Heart right ventricle (tissue), 16 donors: ENCODE measurements around the gene CXADR. TPM values are rescaled to one million over a fixed set of nuclear protein-coding genes. Genes with fewer than 3 reads are reported as not detected.

Experiments used
- ATAC-seq, 8 donors: fragments of 200-7000 bp; cut with Tn5 transposase; one replicate each; pipeline ENCODE4 v1.9.1; 2020; ENCODE audit warnings: mild to moderate bottlenecking in 8 of 8, moderate library complexity in 8 of 8, moderate number of reproducible peaks in 1 of 8
- DNase-seq, 2 donors: peaks; one replicate each; pipeline ENCODE4 v3.0.0-alpha.2; 2020
- H3K27ac ChIP-seq, 10 donors: fragments of 200-600 bp; sonication (generic) in 2 of 10; one replicate each; pipeline versions ENCODE4 v1.5.0 to v1.8.0; 2020 to 2022; ENCODE audit warnings: mild to moderate bottlenecking in 3 of 10
- H3K27me3 ChIP-seq, 7 donors: fragments of 200-600 bp; one replicate each; pipeline ENCODE4 v1.8.0; 2021 to 2022; ENCODE audit warnings: mild to moderate bottlenecking in 2 of 7
- H3K36me3 ChIP-seq, 9 donors: fragments of 200-600 bp; sonication (generic) in 1 of 9; one replicate each; pipeline versions ENCODE4 v1.5.0 to v1.8.0; 2020 to 2022; ENCODE audit warnings: mild to moderate bottlenecking in 2 of 9
- H3K4me1 ChIP-seq, 9 donors: fragments of 200-600 bp; sonication (generic) in 1 of 9; one replicate each; pipeline versions ENCODE4 v1.5.0 to v1.8.0; 2020 to 2022; ENCODE audit warnings: mild to moderate bottlenecking in 4 of 9
- H3K4me3 ChIP-seq, 10 donors: fragments of 200-600 bp; sonication (generic) in 2 of 10; one replicate each; pipeline versions ENCODE4 v1.5.0 to v1.8.0; 2020 to 2022; ENCODE audit warnings: mild to moderate bottlenecking in 7 of 10, moderate library complexity in 2 of 10
- H3K9me3 ChIP-seq, 11 donors: fragments of 200-600 bp in 10 of 11; sonication (generic) in 2 of 11; one replicate each; pipeline versions ENCODE4 v1.5.0 to v1.8.0; 2013 to 2022; ENCODE audit warnings: mild to moderate bottlenecking in 2 of 11, control low read depth in 1 of 11, moderate library complexity in 1 of 11
- WGBS, 2 donors: extraction: QIAGEN DNeasy Blood & Tissue Kit; methylation state at CpG; one replicate each; pipeline ENCODE4 v1.1.7; 2013; ENCODE audit warnings: inconsistent platforms in 1 of 2; 5-methylcytosine and 5-hydroxymethylcytosine counted together
- intact Hi-C, 10 donors: fragments of 100-400 bp; cut with DNase I; formaldehyde crosslinking; loops; one replicate each; pipeline versions ENCODE4 v1.11.1 to v1.14.2; 2022
- polyA plus RNA-seq, 2 donors: library from polyadenylated mRNA; stranded (reverse); fragments of 200-250 nt; gene quantifications; one replicate each; pipeline ENCODE4 v1.2.3, GENCODE V29; 2013
- total RNA-seq, 10 donors: library from RNA; stranded (reverse); fragmentation: NEBNext Ultra II Directional in 3 of 10; extraction: Animal tissue kit (Norgen Biotek cat#: 25700) in 3 of 10; gene quantifications; one replicate each; pipeline versions ENCODE4 v1.2.1 to v1.2.4, GENCODE V29; 2021 to 2023
- TF ChIP-seq, protein P1 (sequence below), 9 donors: fragments of 200-600 bp; sonication (generic) in 2 of 9; IDR thresholded peaks; one replicate each; pipeline versions ENCODE4 v1.5.0 to v1.8.0; 2021 to 2022; ENCODE audit warnings: antibody characterized with exemption in 9 of 9, mild to moderate bottlenecking in 5 of 9, moderate library complexity in 1 of 9
- donor health status: Arrhythmogenic right ventricular cardiomyopathy.
- donor health status: ischemic (EF 13 %, LVEDD 7.1; RV severe dilation, severe dysfunction).
- donor health status: healthy with polysubstance abuse.
- donor health status: DM: no; HTN: yes; CAD: no.
- donor health status: DM: no; HTN: no; CAD: no.
- donor health status: ischemic (EF 25% LVEDD 6.9; RV normal size, moderate dysfunction).
- donor health status: ischemic (EF 25% LVEDD 5.7; RV mildly dilated, moderate dysfunction).
- donor health status: healthy.
- donor health status: DM: yes; HTN: yes; CAD: no.
- donor health status: Ischemic cardiomyopathy.
- donor health status: ischemic (EF 35%, LVEDD 5.7; RV mildly dilated, moderate dysfunction).
- donor health status: nonischemic (EF 11% LVEDD 7.7; RV severe dilation, severe dysfunction).
- donor health status: DM: yes; HTN: yes; CAD: no.
- donor health status: PGD.
- donor health status: ischemic (EF 29% LVEDD 5.4; RV normal size, mild dysfunction).
- donor health status: nonischemic (EF 23%, LVEDD 6.1; RV moderate dilation, normal function).

Gene CXADR
- total and polyA plus RNA-seq, 12 donors, result 6.4 to 42.1 (median 27.7) TPM

DNA sequence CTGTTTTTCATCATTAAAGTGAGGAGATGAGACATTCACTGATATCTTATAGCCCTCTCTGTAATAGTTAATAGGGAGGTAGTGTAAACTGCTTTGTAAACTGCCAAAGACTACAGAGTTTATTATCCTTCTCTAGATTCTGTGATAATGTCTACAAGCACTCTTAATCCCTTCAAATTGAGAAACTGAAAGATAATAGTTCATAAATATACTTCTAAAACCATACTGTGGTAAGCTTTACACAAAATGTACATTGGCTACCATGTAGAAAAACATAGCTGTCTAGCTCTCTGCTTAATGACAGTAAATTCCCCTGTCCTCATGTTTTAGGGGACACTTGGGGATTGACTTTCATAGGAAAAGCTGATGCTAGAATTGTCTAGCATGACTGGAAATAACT, 39.6 kb downstream of the CXADR start:
- intact Hi-C loops, result no loop called here
- Histone ChIP-seq H3K4me1 (peaks cover 0 to 31% (median 0%) of the 10 kb centered on the region in 9 donors), H3K9me3 (no peaks in the 10 kb centered on the region), H3K4me3 (no peak overlapping the region), H3K36me3 (no peaks in the 10 kb centered on the region), H3K27me3 (no peaks in the 10 kb centered on the region), H3K27ac (no peak overlapping the region)
- DNase-seq (no peak), ATAC-seq (no peak)
- TF ChIP-seq, protein P1, sequence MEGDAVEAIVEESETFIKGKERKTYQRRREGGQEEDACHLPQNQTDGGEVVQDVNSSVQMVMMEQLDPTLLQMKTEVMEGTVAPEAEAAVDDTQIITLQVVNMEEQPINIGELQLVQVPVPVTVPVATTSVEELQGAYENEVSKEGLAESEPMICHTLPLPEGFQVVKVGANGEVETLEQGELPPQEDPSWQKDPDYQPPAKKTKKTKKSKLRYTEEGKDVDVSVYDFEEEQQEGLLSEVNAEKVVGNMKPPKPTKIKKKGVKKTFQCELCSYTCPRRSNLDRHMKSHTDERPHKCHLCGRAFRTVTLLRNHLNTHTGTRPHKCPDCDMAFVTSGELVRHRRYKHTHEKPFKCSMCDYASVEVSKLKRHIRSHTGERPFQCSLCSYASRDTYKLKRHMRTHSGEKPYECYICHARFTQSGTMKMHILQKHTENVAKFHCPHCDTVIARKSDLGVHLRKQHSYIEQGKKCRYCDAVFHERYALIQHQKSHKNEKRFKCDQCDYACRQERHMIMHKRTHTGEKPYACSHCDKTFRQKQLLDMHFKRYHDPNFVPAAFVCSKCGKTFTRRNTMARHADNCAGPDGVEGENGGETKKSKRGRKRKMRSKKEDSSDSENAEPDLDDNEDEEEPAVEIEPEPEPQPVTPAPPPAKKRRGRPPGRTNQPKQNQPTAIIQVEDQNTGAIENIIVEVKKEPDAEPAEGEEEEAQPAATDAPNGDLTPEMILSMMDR (IDR thresholded peaks at IDR 0.05), result no peak

DNA sequence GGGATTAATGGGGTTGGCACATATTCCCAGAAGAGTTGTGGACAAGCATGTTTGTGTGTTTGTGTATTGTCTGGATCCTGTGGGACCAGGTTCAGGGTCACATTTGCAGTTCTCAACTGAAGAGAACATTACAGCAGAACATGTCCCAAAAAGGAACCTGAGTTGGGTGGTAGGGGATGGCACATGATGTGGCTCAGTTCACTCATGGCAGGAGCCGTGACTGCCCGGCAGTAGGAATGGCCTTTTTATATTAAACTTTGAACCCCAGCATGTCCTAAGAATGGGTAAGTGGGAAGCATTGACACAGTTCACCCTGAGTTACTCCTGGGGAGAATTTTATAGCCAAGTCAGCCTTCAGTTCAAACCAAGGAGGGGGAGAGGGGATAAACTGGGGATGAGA, 41.3 kb downstream of the CXADR start:
- DNase-seq, result no peak
- ATAC-seq, result no peak
- WGBS, 2 donors, result 44 to 85% methylated on average over 2 of the region's 2 CpGs
- Histone ChIP-seq H3K36me3 (peaks cover 0 to 3% (median 0%) of the 10 kb centered on the region in 9 donors), H3K4me1 (peaks cover 0 to 18% (median 0%) of the 10 kb centered on the region in 9 donors), H3K9me3 (no peaks in the 10 kb centered on the region), H3K27me3 (no peaks in the 10 kb centered on the region), H3K4me3 (no peak overlapping the region), H3K27ac (peak overlapping the region in 1 of 10 donors; percentile 23)
- intact Hi-C loops, result no loop called here
- TF ChIP-seq, protein P1 (IDR thresholded peaks at IDR 0.05), result no peak

DNA sequence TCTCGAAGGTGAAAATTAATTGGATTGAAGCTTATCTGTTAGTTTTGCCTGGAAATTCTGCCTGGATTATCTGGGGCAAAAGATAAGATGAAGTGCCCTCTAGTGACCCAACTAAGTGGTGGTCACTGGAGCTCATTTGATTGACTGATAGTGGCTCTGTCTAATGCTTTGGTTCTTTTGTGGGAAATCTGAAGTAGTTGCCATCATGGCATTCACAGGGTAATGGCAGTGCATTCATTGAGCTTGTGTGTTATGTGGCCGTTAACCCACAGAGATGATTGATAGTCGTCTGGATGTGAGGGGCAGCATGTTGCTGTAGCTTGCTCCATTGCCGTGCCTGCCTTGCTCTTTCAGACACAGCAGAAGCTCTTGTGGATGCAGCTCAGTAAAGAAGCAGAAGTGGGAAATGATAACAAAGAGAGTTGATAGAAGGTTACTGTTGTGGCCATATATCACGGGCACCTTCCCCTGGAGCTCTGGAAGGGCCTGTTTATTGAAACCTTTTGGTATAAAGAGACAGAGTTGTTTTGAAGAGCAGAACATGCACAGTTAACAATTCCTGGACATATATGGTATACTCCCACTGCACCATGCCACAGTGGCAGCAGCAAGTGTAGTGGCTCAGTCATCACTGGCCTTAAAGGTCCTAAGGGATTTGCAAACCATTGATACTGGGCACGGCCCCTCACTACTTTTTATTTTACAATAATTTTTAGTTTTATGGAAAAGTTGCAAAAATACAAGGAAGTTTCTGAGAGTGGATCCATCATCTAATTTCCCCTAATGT, 42.0 kb downstream of the CXADR start:
- Histone ChIP-seq H3K27ac (peak overlapping the region in 3 of 10 donors; percentile 12 to 23 (median 22)), H3K36me3 (peaks cover 0 to 6% (median 0%) of the 10 kb centered on the region in 9 donors), H3K4me1 (peaks cover 0 to 18% (median 0%) of the 10 kb centered on the region in 9 donors), H3K4me3 (no peak overlapping the region), H3K27me3 (no peaks in the 10 kb centered on the region), H3K9me3 (no peaks in the 10 kb centered on the region)
- intact Hi-C loops, result no loop called here
- ATAC-seq (peak in 6 of 8 donors; percentile 11 to 65 (median 54)), DNase-seq (no peak)
- WGBS, 2 donors, result 34% methylated on average over 6 of the region's 6 CpGs
- TF ChIP-seq, protein P1 (IDR thresholded peaks at IDR 0.05), result peak in 6 of 9 donors; percentile 10 to 40 (median 26)

DNA sequence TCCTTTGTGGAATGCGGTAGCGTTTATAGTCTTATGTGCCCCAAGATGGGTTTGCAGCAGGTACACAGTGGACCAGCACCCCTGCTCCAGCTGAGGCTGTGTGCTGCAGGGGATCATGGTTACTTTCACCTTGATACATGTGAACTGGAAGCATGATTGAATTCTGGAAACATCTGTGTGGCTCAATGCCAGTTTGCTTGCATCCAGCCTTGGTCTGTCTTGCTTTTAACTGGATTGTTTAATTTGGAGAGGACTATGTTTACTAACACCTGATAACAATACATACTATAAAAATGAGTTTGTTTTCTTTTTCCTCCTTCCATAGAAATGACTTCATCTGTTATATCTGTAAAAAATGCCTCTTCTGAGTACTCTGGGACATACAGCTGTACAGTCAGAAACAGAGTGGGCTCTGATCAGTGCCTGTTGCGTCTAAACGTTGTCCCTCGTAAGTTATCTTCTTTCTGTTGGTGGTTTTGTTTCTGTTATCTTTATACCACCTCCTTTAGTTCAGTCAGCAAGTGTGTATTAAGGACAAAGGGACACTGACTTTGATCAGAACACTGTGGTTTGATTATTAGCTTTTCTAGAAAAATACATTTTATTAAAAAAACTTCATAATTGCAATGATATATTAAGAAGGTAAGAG, 47.7 kb downstream of the CXADR start:
- Histone ChIP-seq H3K27ac (no peak overlapping the region), H3K4me3 (no peak overlapping the region), H3K36me3 (peaks cover 0 to 6% (median 0%) of the 10 kb centered on the region in 9 donors), H3K27me3 (no peaks in the 10 kb centered on the region), H3K4me1 (peaks cover 0 to 4% (median 0%) of the 10 kb centered on the region in 9 donors), H3K9me3 (no peaks in the 10 kb centered on the region)
- ATAC-seq (no peak), DNase-seq (no peak)
- TF ChIP-seq, protein P1 (IDR thresholded peaks at IDR 0.05), result no peak
- intact Hi-C loops, result no loop called here
- WGBS, 2 donors, result 55 to 57% methylated on average over 5 of the region's 5 CpGs
